PFSK-1 (cell line): ENCODE data around the gene CCT6A.

Experiments used
- FOXP2 ChIP-seq: optimal IDR thresholded peaks from 2 replicates; pipeline ENCODE3; 2011; ENCODE audit warnings: borderline replicate concordance, control low read depth, inconsistent platforms; ENCODE audit not compliant: insufficient read depth; ENCODE audit errors: extremely low read length, extremely low read depth
- POLR2AphosphoS5 ChIP-seq: IDR thresholded peaks from 2 replicates; pipeline ENCODE4 v1.6.1; 2012; ENCODE audit warnings: low read depth, mild to moderate bottlenecking, control low read depth, low read length, moderate library complexity
- SIN3A ChIP-seq: IDR thresholded peaks from 2 replicates; pipeline ENCODE4 v1.6.1; 2012; ENCODE audit warnings: mild to moderate bottlenecking, low read length, moderate library complexity, borderline replicate concordance; ENCODE audit not compliant: insufficient read depth
- TAF1 ChIP-seq: IDR thresholded peaks from 2 replicates; pipeline ENCODE4 v1.6.1; 2012; ENCODE audit warnings: low read length, control low read depth, borderline replicate concordance; ENCODE audit not compliant: insufficient read depth
- TF ChIP-seq, protein P1 (sequence below), 2 experiments: IDR thresholded peaks; 2 replicates each; pipeline versions ENCODE4 v1.6.1 to v1.8.0; 2011 to 2012; ENCODE audit warnings: low read depth in 2 of 2, low read length in 2 of 2, control low read depth in 1 of 2, inconsistent platforms in 1 of 2, mild to moderate bottlenecking in 1 of 2, moderate library complexity in 1 of 2; ENCODE audit not compliant: insufficient read depth in 1 of 2

The CCT6A gene

GRCh38 chr7:56009695-56010094 is 41.9 kb upstream of the CCT6A start:
- TF ChIP-seq FOXP2 = no peak
- TF ChIP-seq POLR2AphosphoS5 = no peak
- TF ChIP-seq, protein P1, sequence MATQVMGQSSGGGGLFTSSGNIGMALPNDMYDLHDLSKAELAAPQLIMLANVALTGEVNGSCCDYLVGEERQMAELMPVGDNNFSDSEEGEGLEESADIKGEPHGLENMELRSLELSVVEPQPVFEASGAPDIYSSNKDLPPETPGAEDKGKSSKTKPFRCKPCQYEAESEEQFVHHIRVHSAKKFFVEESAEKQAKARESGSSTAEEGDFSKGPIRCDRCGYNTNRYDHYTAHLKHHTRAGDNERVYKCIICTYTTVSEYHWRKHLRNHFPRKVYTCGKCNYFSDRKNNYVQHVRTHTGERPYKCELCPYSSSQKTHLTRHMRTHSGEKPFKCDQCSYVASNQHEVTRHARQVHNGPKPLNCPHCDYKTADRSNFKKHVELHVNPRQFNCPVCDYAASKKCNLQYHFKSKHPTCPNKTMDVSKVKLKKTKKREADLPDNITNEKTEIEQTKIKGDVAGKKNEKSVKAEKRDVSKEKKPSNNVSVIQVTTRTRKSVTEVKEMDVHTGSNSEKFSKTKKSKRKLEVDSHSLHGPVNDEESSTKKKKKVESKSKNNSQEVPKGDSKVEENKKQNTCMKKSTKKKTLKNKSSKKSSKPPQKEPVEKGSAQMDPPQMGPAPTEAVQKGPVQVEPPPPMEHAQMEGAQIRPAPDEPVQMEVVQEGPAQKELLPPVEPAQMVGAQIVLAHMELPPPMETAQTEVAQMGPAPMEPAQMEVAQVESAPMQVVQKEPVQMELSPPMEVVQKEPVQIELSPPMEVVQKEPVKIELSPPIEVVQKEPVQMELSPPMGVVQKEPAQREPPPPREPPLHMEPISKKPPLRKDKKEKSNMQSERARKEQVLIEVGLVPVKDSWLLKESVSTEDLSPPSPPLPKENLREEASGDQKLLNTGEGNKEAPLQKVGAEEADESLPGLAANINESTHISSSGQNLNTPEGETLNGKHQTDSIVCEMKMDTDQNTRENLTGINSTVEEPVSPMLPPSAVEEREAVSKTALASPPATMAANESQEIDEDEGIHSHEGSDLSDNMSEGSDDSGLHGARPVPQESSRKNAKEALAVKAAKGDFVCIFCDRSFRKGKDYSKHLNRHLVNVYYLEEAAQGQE (IDR thresholded peaks at IDR 0.05; ENCODE audit: insufficient read depth in 1 of 2, low read depth in 2 of 2, low read length in 2 of 2) = no peak
- no peak for TF ChIP-seq SIN3A
- TF ChIP-seq TAF1 = no peak

DNA sequence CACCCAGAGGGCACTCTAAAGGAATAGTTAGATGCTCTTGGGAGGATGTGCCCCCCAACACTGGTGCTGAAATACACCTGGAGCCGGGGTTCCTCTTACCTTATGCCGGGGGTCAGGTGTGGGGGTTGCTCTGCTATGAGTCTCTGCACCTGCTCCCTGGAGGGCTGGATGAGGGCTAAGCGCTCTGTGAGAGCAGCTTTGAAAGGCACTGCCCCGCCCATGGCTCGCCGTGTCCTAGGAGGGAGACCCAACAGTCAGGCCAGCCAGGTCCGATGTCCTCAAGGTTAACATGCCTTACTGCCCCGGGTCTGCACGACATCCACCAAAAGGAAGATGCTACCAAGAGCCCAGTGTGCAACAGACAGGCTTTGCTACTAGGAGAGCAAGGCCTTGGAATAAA is 32.1 kb upstream of the CCT6A start:
- TF ChIP-seq SIN3A (no peak), TAF1 (no peak), POLR2AphosphoS5 (no peak), FOXP2 (no peak)
- TF ChIP-seq, protein P1 (IDR thresholded peaks at IDR 0.05; ENCODE audit: insufficient read depth in 1 of 2, low read depth in 2 of 2, low read length in 2 of 2) = no peak

- TF ChIP-seq POLR2AphosphoS5 = no peak
- no peak for TF ChIP-seq FOXP2
- no peak for TF ChIP-seq TAF1
- TF ChIP-seq, protein P1 (IDR thresholded peaks at IDR 0.05; ENCODE audit: insufficient read depth in 1 of 2, low read depth in 2 of 2, low read length in 2 of 2) = no peak
- no peak for TF ChIP-seq SIN3A
These were observed 28.1 kb upstream of the CCT6A start for GRCh38 chr7:56023500-56023899.

DNA sequence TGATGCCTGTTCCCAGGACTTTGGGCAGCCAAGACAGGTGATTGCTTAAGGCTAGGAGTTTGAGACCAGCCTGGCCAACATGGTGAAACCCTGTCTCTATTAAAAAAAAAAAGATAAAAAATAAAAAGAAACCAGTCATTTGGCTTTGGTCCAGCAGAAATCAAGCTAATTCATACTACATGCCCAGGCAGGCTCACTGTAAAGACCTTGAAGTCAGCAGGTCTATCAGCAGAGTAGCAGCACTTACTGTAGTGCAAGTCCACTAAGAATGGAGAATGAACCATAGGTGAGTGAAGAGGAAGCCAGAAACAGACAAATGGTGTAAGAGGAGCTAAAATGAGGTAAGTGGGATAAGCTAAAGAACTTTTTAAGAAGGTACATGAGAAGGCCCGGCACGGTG is 25.0 kb upstream of the CCT6A start:
- TF ChIP-seq, protein P1 (IDR thresholded peaks at IDR 0.05; ENCODE audit: insufficient read depth in 1 of 2, low read depth in 2 of 2, low read length in 2 of 2) = no peak
- TF ChIP-seq FOXP2 (no peak), TAF1 (no peak), POLR2AphosphoS5 (no peak), SIN3A (no peak)
